ENCODE data around the gene SLC44A1. TPM values are rescaled to one million over a fixed set of nuclear protein-coding genes. Genes with fewer than 3 reads are reported as not detected.

Gene SLC44A1
- total RNA-seq, 1 donor from 2014 or later = 67.5 TPM

DNA sequence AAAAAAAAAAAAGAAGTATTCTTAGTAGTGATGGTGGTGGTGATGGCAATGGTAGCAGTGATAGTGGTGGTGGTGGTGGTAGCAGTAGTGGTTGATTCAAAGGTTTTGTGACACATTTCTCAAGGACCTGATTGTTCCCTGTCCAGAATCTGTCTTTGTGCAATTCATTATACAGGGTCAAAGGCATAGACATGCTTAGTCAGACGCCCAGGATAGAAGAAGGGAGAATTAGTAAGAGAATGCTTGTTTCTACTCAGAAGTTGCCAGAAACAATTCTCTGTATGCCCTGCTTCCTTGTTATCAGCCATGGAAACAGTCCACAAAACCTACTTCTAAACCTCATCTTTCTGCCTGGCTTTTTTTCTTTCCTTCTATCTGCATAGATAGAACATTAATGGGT is 89.4 kb downstream of the SLC44A1 start:
- DNase-seq (ENCODE audit: low spot score) = no peak

DNA sequence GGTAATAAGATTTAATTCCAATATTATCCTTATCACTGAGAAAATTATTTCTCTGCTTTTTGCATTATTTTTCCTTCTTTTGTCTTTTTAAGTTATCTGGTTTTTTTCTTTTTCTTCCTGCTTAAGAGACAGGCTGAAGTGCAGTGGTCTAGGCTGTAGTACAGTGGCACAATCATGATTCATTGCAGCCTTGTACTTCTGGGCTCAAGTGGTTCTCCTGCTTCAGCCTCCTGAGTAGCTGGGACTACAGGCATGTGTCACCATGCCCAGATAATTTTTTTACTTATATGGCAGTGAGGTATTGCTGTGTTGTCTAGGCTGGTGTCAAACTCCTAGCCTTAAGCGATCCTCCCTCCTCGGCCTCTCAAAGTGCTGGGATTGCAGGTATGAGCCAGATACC is 93.9 kb downstream of the SLC44A1 start:
- DNase-seq (ENCODE audit: low spot score) = no peak

DNA sequence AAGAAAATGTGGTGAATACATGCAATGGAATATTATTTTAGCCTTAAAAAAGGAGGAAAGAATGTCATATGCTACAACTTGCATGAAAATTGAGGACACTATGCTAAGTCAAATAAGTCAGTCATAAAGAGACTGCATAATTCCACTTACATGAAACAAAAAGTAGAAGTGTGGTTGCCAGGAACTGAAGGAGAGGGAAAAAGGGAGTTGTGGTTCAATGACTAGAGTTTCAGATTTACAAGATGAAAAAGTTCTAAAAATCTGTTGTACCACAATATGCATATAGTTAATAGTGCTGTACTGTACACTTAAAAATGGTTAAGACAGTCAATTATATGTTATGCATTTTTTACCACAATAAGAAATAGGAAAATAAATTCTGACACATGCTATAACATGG is 95.4 kb downstream of the SLC44A1 start:
- DNase-seq (ENCODE audit: low spot score) = no peak

DNA sequence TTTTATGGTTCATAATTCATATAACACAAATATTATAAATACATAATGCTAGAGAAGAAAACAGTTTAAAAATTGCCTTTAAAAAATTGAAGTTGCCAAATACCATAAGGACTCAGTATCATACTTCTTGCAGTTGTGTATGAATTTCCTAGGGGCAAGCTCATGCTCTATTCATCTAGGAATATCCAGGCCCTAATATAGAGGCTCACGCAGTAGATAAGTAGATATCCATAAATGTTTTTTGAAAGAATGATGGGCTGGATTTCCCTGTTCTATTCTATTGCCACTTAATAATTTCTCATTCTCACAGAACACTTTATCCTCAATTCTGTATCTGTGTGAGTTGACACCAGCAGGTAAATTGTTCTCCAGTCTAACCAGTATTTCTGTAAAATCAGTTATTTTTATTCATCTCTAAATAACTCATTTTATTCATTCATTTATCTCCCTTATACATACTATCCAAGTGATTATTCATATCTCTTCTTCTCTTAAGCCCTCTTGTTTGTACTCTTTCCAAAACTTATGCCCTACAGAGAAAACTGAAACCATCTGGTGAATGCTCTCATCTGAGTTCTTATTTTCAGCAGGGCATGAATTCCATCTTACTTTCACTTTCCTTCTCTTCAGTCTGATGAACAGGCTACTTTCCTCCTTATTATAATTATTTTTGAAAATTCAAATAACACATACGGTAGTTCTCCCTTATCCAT is 97.1 kb downstream of the SLC44A1 start:
- DNase-seq (ENCODE audit: low spot score) = no peak

DNA sequence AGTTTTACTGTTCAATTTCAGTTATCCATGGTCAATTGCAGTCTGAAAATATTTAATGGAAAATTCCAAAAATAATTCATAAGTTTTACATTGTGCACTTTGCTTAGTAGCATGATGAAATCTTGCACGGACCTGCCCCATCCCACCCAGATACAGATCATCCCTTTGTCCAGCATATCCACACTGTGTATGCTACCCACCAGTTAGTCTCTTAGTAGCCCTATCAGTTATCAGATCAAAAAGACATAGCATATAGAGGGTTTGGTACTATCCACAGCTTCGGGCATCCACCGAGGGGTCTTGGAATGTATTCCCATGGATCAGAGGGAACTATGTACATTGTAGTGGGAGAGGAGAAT is 97.7 kb downstream of the SLC44A1 start:
- DNase-seq (ENCODE audit: low spot score) = no peak

DNA sequence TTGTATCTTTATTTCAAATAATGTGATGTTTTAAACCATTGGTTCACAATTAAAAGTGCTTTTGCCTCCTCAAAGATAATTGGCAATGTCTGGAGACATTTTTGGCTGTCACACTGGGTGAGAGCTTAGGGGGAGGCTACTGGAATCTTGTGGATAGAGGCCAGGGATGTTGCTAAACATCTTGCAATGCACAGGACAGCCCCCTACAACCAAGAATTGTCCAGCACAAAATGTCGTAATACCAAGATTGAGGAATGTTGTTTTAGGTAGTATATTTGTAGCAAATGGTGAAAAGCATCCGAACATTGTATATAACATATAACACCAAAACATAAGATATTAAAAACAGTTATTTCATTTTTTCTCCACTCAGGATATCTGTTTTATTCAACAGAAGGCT is 99.8 kb downstream of the SLC44A1 start:
- DNase-seq (ENCODE audit: low spot score) = no peak

DNA sequence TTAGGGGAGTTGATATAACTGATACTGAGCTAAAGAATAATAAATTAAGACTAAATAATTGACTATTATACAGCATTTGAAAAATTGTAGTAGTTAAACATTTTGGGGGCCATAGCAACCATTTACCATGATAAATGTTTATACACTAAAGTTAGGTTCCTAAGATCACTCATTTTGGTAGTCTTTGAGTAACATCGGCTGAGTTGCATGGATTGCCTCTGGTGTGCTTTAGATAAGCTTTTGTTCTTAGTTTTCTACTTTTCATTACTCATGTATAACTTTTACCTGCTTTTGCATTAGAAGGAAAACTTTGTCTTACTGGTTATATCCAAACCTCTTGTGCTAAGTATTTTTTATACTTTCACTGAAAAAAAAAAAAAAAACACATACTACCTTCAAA is 101.2 kb downstream of the SLC44A1 start:
- DNase-seq (ENCODE audit: low spot score) = no peak

DNA sequence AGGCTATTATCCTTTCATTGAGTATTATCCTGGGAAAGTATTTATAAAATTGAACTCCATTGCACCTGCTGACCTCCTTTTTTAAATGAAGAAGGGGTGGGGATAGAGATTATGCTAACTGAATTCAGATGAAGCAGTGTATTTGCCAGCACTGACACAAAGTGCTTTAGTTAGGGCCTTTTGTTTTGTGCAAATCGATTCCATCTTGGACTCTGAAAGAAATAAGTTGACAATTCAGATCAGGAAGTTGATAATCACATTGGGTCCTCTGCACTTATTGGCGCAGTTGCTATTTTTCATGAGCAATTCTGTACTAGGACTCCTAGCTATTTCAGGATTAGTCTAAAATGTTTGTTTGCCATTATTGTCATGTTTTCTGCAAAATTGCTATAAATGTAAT is 101.8 kb downstream of the SLC44A1 start:
- DNase-seq (ENCODE audit: low spot score) = no peak

DNA sequence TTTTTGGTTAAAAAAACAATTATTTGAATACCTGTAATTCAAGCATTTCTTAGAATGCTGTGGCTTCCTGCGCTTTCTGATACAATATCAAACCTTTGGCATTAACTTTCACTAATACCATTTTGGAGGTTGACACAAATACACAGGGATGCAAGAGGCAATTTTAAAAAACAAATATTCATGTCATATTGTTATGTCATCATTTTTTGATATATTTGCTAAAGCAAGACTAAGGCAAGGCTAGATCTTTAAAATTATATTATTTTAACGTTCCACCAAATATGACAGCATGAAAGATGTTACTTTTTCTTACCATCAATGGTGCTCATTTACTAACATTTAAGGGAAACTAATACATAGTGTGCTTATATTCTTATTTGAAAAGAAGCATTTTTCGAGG is 110.0 kb downstream of the SLC44A1 start:
- DNase-seq (ENCODE audit: low spot score) = no peak

DNA sequence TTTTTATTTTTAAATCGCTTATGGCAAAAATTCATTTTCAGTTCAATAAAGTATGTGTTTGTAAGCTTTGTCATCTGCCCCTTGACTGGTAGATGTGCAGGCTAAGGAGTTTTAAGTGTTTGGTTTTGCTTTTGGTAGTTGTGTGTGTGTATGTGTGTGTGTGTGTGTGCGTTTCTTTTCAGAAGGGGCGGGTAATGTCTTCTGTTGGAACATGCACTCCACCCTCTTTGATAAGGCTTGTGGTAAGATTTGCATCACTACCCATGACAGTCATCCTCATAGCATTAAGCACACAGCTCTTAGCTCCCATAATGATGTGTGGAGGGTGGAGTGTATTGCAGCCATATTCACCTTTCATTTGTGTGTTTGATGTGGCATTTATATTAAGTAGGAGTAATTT is 111.3 kb downstream of the SLC44A1 start:
- DNase-seq (ENCODE audit: low spot score) = no peak

DNA sequence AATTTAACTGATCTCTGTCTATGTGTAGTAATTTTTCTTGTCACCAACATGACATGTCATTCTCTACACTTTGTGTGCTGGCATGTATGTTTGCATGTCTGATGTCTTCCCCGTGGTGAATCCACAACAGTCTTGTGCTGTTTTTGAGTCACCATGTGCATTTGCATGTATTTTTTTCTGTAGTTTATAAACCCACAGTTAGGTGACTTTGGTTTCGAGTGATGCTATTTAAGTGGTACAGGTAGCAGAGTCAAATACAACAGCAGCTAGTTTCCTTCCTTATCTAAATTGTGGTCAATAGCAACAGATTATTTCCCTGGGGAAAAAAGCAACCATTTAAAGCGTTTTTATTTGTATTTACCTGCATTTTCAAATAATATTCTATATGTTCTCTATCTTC is 113.5 kb downstream of the SLC44A1 start:
- DNase-seq (ENCODE audit: low spot score) = no peak

DNA sequence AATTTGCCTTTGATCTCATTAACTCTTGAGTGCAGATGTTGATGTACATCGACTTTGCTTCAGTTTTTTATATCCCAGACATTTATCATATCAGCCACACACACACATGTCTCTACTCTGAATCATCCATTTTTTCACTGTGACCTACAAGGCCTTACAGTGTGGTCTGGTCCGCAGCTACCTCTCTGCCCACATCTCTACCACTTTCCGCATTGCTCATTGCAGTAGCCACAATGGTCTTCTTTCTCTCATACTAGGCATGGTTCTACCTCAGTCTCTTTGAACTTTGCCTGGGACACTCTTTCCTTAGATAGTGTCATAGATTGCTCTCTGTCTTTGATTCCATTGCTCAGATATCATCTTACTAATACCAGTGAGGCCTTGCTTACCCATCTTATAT is 115.4 kb downstream of the SLC44A1 start:
- no peak for DNase-seq (ENCODE audit: low spot score)

DNA sequence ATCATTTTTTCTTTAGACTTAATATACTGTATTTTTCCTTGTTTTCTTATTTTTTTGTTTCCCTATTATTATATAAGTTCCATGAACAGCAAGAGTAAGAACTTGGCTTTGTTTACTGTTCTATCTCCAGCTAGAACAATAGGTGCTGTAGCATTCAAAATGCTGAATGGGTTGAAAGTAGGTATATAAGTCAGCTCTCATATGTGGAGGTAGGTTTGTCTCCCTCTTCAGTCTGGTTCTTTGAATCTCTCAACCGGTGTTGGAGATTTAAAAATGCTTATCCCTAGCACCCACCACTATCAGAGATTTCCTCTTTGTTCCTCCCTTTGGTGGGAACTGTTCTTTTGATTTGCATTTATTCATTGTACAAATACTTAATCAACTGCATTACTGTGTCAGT is 115.9 kb downstream of the SLC44A1 start:
- no peak for DNase-seq (ENCODE audit: low spot score)

DNA sequence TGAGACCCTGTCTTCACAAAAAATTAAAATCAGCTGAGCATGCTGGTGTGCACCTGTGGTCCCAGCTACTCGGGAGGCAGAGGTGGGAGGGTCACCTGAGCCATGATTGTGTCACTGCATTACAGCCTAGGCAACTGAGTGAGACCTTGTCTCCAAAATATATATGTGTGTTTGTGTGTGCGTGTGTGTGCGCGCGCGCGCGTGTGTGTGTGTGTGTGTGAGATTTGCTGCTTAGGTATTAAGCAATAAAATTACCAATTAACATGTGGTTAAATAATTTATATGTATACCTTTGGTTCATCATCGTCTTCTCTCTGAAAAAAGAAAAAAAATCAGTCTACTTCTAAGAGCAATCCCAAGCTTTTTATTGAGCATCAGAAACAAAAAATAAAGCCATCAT is 117.4 kb downstream of the SLC44A1 start:
- no peak for DNase-seq (ENCODE audit: low spot score)

DNA sequence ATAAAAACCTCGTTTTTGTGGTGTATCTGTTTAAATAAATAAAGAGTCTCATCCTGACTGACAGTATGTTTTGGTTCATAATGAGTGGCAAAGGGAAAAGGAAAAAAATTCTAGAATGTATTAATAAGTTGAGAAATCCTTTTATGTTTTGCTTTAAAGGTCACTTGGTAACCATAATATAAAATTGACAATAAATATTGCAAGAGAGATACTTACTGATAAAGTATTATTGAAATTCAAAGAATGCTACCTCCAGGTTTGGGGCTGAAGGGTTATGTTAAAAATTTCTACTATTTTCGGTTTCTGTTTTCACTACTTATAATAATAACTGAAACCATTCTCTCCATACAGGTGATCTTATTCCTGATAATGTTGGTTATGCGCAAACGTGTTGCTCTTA is 118.0 kb downstream of the SLC44A1 start:
- DNase-seq (ENCODE audit: low spot score) = no peak

DNA sequence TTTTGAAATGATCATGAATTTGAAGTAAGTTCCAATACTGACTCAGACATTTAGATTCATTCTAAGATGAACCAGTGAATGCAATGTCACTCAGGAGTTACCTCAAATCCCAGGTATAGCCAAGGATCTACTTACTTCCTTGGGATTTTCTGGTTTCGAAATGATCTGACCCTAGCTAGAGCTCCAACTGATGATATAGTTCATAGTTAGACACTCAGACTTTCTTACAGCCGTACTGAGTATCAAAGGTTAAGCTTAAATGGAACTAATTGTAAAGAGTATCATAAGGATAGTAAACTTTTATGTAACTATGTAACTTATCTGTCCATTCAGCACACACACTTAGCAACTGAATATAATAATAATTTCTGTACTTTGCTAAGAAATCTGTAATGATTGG is 119.4 kb downstream of the SLC44A1 start:
- DNase-seq (ENCODE audit: low spot score) = no peak

DNA sequence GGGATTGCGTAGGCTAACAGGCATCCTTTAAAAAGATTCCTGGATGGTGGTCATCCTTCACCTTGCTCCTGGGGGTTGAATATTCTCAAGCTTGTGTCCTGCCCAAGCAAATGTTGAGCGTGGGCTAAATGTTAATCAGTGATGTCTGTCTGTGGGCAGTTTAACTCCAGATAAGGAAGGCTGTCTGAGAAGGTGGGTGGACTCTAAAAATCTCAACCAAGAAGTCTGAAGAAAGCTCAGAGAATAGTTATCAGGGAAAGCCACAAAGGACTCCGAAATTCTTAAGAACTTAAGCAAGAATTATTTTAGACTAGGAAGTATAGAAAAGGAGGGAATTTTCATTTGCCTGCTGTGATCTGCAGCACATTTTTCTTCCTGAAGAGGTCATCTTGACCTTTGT is 125.5 kb downstream of the SLC44A1 start:
- DNase-seq (ENCODE audit: low spot score) = no peak

DNA sequence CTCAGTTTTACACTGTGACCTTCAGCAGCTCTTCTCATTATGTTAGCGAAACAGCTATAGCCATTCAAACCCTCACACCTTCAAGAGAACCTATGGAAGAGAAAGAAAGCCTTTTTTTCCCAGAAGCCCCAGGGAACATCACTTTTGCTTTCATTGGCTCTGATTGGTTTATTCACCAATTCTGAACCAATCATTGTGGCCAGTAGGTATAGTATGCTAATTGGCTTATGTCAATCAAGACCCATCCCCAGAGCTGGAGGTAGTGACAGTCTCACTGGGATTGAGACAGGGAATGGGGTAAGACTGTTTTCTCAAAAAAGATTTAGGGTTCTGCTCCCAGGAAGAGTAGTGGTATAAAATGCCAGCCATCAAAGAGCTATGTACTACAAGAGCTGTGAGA is 129.3 kb downstream of the SLC44A1 start:
- no peak for DNase-seq (ENCODE audit: low spot score)

DNA sequence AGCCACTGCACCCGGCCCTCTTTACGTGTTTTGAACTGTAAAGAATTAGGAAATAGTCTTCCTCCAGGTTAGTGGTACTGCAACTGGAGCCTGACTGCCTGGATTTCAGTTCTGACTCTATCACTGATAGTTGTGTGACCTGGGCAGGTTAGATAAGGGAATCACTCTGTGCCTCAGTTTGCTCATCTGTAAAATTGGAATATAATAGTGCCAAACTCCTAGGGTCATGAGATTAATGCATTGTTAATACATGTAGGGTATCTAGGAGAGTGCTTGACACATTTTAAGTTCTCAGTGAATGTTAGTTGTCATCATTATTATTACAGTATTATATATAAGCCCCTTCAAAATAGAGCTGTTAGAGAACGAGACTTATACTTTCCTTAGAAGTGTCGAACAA is 130.9 kb downstream of the SLC44A1 start:
- DNase-seq (ENCODE audit: low spot score) = no peak

DNA sequence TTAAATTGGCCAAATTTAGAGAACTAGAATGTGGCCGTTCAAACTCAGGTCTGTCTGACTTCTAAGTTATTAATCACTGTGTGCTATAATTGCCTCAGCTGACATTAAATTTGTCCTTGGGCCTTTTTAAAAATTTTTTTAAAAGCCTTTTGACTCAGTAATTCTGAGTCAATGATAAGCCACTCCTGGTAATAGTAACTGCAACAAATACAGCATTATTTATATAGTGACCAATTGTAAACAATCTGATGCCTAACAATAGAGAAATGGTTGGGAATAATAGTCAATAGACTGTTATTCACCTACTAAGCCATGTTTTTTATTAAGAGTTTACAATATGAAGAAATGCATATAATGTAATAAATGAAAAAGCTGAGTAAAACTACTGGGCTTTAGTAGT is 132.4 kb downstream of the SLC44A1 start:
- DNase-seq (ENCODE audit: low spot score) = no peak

DNA sequence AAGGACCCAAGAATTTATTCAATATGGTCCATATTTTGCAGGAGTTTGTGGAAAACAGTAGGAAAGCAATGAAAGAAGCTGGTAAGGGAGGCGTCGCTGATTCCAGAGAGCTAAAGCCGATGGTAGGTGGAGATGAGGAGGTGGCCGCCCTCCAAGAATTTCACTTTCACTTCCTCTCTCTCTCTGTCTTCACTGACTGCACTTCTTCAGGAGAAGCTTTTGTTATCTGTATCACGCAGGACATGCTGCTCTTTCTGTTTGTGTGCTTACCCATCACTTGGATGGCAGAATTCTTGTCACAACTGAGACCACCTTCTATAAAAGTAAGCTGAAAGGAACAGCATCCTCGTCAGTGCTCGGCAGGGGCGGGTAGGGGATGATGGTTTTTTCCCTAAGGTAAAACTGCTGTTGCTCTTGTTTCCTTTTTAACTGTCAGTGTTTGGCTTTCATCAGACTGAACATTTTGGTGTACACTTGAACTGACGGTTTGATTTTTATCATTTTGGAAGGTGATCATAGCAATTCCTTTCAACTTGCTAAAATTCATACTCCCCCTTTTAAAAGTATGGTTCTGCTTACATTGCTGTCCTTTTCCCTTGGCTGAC is 141.0 kb downstream of the SLC44A1 start:
- no peak for DNase-seq (ENCODE audit: low spot score)

DNA sequence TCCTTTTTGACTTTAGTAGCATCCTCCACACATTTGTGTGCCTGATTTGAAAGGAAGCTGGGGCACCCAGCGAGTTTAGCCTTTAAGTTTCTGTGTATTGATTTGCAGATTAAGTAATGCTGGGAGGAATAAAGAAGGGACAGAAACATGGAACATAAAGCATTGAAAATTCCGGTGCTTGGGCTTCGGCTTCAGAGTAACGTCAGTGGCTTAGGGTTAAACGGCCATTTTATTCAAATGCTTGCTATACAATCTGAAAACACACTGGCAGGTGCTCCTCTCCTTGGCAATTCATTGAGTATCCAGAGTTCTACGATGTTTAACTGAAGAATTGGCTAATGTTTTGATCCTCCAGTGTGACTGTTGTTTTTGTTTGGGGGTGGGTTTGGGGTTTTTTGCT is 145.3 kb downstream of the SLC44A1 start:
- DNase-seq (ENCODE audit: low spot score) = no peak

DNA sequence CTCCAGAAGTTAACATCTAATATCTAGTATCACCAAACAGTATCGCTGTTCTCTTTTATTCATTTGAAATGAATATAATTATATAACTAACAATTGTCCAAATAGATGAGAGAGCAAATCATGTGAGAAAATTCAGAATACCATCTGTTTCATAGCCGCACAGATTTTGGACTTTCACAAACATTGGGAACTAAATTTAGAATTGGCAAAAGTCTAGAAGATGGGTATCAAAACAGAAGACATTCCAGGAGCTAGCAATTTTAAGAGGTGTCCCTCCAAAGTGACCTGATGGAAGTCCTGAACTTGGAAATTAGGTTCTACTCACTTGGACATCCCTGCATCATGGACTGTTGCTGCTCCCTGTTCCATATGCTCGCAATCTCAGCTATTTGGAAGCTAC is 146.4 kb downstream of the SLC44A1 start:
- DNase-seq (ENCODE audit: low spot score) = no peak

DNA sequence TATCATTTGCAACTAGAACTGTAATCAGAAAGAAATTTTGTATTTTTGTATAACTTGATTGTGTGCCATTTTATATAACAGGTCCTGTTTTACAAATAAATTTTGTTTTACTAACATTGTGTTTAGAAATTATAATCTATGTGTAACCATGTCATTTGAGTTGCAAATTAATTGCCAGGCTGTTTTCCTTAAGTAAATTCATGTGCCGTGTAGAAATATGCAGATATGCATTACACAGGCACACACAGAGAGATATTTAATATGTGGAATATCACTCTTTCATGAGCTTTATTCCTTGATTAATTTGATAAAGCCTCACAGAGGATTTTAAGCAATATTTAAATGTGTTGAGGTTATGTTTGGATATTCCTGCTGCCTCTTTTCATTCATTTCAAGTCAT is 146.8 kb downstream of the SLC44A1 start:
- DNase-seq (ENCODE audit: low spot score) = no peak

Data from ureter (tissue), 1 donor.